AG08395 (cell line): ENCODE data around the gene SREBF2.
"Not testable (repeated sequence)": the region's sequence is repeated elsewhere in the genome, so short reads cannot be mapped to it uniquely, and the experiment has no call there.

Source experiments
- DNase-seq: peaks from one replicate; pipeline ENCODE4 v3.0.0; 2012; ENCODE audit warnings: mixed read lengths, low spot score

The SREBF2 gene

DNA sequence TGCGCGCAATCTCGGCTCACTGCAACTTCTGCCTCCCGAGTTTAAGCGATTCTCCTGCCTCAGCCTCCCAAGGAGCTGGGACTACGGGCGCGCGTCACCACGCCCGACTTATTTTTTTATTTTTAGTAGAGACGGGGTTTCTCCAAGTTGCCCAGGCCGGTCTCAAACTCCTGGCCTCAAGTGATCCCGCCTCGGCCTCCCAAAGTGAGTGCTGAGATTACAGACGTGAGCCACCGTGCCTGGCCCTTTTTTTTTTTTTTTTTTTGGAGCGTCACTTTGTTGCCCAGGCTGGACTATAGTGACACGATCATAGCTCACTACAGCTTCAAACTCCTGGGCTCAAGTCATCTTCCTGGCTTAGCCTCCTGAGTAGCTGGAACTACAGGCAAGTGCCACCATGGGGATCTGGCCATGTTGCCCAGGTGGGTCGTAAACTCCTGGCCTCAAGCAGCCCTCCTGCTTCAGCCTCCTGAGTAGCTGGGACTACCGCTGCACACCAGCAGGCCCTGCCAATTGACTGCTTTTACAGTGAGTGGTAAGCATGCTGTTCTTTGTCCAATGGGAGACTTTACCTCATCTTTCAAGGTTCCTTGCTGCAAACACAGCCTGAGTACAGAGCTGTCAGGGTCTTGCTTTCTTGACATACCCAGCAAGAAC is 114.6 kb downstream of the SREBF2 start:
- DNase-seq = no peak

DNA sequence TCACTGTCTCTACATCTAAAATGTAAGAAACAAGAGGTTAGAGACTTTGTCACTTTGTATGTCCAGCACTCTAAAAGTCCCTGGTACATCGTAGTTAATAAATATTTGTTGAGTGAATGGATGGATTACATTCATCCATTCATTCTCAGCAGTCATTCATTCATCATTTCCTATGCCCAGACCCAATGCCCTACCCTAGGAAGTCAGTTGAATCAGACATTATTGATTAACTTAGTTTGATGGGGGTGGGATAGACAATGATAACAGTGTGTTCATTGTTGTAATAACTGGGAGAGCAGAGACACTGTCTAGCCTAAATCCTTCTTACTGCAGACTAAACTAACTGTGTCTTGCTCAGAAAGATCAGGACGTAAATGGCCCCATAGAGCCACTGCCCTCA is 115.2 kb downstream of the SREBF2 start:
- no peak for DNase-seq

DNA sequence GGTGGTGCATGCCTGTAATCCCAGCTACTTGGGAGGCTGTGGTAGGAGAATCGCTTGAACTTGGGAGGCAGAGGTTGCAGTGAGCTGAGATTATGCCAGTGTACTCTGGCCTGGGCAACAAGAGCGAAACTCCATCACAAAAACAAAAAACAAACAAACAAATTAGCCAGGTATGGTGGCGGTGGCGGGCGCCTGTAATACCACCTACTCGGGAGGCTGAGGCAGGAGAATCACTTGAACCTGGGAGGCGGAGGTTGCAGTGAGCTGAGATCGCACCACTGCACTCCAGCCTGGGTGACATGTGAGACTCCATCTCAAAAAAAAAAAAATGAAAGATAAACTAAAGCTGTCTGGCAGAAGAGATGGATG is 116.0 kb downstream of the SREBF2 start:
- DNase-seq = not testable (repeated sequence)

DNA sequence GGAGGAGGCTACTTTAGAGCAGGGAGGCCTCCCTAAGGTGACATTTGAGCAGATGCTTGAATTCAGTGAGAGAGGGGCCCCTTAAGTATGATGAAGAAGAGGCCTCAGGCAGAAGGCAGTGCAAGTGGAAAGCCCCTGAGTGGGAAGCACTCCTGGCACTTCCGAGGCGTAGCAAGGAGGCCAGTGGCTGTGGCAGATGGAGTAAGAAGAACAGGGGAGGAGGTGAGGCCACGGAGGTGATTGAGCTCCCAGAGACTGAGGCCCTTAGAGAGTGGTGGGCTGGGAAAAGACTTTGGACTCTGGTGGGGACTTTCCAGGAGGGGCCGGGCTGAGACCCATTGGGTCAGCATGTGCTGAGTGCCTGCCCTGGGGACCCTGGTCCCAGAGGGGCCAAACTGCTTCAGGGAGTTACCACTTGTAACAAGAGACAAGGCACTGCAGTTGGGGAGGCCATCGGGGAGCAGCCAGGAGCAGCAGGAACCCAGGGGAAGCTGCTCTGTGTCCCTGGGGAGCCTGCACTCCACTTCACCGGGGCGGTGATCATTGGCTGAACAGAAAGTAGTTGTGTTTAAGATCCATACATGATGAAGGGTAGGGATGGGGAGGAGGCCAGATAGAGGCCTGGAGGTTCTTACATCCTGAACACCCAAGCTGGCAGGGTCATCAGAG is 116.5 kb downstream of the SREBF2 start:
- DNase-seq = no peak

DNA sequence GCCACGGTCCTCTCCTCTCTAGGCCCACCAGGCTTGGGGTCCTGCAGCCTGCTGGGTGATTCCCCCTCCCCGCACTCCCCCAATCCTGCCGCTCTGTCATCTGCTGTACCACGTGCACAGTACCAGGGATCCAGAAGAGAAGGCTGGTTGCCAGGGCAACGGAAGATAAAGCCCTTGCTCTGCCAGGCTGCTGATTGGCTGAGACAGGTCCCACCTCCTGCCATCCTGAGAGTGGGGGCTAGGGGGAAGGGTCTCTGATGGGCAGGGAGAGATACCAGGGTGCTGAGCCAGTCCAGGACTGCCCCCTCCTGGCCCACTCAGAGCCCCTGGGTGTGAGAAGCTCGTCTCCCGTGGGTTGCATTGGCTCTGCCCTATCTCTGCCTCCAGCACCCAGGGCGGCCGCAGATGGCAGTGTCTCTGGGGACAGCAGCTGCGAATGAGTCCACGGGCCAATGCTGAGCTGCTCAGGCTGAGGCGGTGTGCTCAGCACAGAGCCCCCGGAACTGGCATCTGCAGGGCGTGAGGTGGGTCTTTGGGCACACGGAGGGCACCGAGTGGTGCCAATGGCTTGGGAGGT is 119.1 kb downstream of the SREBF2 start, which contains the start of gene SMIM45:
Gene SMIM45, plus strand, starts transcription at position 253 of the 577 bp plus-strand sequence.
- no peak for DNase-seq

DNA sequence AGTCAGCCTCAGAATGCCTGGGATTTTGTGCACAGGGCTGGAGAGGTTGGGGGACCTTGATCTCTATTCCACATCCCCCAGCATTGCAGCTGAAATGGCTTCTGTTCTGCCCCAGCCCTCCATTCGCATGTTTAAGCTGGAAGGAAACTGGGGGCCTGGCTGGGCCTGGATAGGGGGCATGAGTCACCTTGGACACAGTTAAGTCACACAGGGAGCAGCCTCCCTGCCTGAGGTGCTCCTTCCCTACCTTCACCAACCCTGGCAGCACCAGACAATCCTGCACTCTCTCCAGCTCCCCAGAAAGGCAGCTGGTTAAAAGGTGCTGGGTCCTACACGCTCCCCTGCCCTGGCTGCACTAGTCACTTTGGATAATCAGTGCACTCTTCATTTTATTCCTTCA is 119.8 kb downstream of the SREBF2 start:
- DNase-seq = no peak
